ENCODE data around the gene MROH8.

Gene MROH8

DNA sequence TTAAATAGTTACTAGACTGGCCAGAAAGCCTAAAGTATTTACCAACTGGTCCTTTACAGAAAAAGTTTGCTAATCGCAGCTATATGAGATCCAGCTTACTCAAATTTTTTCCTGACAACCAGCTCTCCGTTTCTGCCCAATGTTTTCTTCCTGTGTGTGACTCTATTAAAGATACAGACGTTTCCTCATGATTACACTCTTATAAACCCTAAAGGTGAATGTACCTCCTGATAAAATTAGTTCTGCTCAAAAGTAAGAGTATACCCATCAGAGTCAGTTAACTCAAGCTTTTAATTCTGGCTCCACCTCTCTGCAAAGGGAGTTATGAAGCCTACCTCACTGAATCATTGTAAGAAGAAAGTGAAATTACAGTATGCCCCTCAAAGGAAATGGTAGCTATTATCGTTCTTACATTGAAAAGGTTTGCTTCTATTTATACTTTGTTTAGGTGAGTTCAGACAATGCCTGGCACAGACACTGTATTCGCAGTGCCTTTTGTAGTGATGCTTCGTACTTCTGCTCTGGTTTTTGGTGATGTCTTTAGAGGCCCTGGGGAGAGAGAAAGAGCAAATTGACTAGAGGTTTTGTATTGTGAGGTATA, 10.2 kb upstream of the MROH8 start:
- TF ChIP-seq, protein P1, sequence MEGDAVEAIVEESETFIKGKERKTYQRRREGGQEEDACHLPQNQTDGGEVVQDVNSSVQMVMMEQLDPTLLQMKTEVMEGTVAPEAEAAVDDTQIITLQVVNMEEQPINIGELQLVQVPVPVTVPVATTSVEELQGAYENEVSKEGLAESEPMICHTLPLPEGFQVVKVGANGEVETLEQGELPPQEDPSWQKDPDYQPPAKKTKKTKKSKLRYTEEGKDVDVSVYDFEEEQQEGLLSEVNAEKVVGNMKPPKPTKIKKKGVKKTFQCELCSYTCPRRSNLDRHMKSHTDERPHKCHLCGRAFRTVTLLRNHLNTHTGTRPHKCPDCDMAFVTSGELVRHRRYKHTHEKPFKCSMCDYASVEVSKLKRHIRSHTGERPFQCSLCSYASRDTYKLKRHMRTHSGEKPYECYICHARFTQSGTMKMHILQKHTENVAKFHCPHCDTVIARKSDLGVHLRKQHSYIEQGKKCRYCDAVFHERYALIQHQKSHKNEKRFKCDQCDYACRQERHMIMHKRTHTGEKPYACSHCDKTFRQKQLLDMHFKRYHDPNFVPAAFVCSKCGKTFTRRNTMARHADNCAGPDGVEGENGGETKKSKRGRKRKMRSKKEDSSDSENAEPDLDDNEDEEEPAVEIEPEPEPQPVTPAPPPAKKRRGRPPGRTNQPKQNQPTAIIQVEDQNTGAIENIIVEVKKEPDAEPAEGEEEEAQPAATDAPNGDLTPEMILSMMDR (IDR thresholded peaks at IDR 0.05) = no peak

DNA sequence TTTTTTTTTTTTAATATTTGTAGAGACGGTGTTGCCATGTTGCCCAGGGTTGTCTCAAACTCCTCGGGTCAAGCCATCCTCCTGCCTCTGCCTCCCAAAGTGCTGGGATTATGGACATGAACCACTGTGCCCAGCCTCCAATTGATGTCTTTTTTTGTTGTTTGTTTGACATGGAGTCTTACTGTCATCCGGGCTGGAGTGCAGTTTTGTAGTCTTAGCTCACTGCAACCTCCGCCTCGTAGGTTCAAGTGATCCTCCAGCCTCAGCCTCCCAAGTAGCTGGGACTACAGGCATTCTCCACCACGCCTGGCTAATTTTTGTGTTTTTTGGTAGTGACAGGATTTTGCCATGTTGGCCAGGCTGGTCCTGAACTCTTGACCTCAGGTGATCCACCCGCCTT, 9.4 kb upstream of the MROH8 start:
- TF ChIP-seq, protein P1 (IDR thresholded peaks at IDR 0.05) = no peak

DNA sequence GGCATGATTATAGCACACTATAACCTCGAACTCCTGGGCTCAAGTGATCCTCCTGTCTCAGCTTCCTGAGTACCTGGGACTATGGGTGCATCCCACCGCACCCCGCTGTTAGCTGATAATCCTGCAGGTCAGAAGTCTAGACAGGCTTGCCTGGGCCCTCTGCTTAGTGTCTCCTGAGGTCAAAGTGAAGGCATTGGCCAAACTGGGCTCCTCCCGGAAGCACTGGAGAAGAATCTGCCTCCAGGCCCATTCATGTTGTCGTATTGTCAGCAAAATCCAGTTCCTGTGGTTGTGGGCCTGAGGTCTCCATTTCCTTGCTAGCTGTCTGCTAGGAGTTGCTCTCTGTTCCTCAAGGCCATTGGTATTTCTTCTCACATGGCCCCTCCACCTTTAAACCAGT, 6.3 kb upstream of the MROH8 start:
- TF ChIP-seq, protein P1 (IDR thresholded peaks at IDR 0.05) = no peak

DNA sequence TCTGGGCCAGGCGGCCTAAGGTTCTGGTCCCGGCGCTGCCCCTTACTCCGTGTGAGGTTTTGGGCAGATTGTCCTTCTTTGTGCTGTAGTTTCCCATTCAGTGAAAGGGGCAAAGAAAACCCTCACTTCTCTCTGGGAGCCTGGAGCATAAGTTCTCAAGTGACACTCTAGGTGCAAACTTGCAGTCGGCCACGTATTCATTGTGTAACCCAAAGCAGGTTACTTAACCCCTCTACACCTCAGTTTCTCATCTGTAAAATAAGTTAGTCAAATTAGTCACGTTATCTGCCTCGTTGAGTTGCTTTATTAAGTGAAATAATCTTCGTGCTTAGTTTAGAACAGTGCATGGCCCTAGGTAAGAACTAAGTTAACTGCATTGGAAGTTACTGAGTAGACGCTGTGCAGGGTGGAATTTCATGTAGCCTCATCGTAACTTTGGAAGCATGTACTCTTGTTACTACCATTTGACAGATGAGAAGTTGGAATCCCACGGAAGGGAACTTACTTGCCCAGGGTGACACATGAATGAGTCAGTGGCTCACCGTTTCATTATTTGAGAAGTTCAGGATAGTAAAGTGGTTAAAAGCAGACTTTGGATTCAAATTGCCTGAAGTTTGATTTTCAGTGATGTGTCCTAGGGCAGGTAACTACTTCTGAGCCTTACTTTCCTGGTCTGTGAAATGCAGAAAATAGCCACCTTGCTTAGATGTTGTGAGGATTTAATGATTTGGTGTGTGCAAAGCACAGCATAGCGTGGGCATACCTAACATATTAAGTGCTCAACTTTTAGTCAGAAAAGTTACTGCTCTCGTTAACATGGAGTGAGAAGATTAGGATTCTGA, 556 bp upstream of the MROH8 start:
- TF ChIP-seq, protein P1 (IDR thresholded peaks at IDR 0.05) = no peak

DNA sequence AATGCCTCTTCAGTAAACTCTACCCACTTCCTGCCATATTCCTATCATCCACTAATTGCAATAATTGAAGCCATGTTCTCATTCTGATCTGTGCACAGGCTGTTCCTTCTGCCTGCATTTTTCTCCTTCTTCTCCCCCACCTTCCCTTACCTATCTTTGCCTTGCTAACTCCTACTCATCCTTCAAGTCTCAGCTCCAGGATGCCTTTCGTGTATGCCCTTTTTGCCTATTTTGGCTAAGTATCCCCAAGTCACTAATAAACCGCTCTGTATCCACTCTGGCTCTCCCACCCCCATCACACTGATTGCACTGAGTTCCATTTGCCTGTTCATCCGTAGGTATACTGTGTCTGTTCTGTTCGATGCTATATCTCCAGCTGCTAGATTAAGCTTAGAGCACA, 6.5 kb downstream of the MROH8 start:
- TF ChIP-seq, protein P1 (IDR thresholded peaks at IDR 0.05) = no peak

DNA sequence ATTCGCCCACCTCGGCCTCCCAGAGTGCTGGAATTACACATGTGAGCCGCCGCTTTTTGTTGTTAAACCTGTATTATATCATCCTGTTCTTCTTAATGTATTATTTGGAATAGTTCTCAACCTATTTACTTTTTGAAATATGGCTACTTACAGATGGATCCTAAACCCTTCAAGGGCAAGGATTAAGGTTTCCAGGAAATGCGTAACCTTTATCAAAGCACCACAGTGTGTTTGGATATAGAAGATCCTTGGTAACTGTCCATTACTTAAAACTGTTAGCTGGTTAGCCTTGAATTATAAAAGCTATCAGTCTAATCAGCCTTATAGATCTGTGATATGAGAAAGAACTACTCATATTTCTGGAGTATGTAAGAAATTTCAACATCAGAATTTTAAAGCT, 12.5 kb downstream of the MROH8 start:
- TF ChIP-seq, protein P1 (IDR thresholded peaks at IDR 0.05) = no peak

DNA sequence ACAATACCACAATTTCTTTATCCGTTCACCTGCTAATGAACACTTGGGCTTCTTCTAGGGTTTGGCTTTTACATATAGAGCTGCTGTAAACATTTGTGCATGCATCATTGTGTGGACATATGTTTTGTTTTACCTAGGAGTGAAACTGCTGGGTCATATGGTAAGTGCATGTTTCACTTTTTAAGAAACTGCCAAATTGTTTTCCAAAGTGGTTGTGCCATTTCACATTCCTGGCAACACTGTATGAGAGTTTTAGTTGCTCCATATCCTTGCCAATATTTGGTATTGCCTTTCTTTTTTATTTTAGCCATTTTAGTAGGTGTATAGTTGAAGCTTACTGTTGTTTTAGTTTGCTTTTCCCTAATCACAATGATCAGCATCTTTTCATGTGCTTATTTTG, 14.3 kb downstream of the MROH8 start:
- TF ChIP-seq, protein P1 (IDR thresholded peaks at IDR 0.05) = no peak
